GM12872 (cell line): Measurements from ENCODE around the gene DHX34.

Source experiments
- TF ChIP-seq, protein P1 (sequence below): IDR thresholded peaks from 3 replicates; pipeline ENCODE4 v1.5.1; 2011; ENCODE audit warnings: low read depth, mild to moderate bottlenecking, low read length, moderate library complexity; ENCODE audit not compliant: insufficient read depth

Gene DHX34

DNA sequence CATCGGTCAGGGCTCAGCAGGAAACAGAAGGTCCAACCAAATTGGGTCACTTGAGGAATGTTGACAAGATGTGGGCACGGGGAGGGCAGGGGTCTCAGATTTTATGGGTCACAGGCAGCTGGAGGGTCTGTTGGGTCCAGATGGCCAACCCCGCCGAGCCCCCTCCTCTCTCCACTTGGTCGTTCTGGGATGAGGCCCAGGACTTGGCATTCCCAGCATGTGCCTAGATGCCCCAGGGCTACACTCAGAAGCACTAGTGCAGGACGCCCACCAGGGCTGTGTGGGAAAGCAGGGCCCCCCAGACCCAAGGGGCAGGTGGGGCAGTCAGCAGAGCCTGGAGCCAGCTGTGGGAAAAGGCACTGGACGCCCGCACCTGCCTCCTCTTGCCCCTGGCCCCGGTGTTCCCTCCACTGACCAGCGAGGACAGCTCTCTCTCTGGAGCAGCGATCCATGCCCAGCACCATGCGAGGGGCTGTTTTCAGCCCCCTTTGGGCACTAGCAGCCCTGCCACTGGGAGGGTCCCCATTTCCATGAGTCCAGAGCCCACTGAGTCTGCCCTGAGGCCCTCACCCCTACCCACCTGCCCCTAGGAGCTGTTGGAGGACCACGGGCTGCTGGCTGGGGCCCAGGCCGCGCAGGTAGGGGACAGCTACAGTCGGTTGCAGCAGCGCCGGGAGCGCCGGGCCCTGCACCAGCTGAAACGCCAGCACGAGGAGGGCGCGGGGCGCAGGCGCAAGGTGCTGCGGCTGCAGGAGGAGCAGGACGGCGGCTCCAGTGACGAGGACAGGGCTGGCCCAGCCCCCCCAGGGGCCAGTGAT lies 26.0 kb downstream of the DHX34 start:
- TF ChIP-seq, protein P1, sequence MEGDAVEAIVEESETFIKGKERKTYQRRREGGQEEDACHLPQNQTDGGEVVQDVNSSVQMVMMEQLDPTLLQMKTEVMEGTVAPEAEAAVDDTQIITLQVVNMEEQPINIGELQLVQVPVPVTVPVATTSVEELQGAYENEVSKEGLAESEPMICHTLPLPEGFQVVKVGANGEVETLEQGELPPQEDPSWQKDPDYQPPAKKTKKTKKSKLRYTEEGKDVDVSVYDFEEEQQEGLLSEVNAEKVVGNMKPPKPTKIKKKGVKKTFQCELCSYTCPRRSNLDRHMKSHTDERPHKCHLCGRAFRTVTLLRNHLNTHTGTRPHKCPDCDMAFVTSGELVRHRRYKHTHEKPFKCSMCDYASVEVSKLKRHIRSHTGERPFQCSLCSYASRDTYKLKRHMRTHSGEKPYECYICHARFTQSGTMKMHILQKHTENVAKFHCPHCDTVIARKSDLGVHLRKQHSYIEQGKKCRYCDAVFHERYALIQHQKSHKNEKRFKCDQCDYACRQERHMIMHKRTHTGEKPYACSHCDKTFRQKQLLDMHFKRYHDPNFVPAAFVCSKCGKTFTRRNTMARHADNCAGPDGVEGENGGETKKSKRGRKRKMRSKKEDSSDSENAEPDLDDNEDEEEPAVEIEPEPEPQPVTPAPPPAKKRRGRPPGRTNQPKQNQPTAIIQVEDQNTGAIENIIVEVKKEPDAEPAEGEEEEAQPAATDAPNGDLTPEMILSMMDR = no peak

DNA sequence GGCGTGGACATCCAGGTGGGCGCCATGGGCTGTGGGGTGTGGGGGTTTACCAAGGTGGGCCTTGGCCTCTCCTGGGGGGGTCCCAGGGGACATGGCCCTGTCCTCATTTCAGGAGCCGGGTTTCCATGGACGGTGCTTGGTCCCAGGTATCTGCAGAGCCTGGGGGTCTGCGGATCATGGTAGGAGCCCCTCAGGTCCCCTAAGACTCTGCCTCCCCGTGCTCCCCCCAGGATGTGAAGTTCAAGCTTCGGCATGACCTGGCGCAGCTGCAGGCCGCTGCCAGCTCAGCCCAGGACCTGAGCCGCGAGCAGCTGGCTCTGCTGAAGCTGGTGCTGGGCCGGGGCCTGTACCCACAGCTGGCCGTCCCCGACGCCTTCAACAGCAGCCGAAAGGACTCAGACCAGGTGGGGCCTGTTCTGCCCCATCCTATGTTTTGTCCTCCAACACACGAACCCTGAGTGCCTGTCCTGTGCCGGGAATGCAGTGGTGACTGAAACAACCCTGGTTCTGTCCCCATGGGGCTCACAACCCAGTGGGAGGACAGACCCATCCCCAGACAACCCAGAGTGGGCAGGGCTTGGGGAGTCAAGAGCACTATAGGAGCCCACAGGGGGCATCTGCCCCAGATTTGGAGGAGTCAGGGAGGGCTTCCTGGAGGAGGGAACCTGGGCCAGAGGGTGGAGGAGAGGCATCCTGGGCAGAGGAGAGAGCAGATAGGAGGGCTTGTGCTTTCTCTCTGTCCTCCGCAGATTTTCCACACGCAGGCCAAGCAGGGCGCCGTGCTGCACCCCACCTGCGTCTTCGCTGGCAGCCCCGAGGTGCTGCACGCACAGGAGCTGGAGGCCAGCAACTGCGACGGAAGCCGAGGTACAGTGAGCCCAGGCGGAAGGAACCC lies 26.8 kb downstream of the DHX34 start:
- TF ChIP-seq, protein P1 = no peak

DNA sequence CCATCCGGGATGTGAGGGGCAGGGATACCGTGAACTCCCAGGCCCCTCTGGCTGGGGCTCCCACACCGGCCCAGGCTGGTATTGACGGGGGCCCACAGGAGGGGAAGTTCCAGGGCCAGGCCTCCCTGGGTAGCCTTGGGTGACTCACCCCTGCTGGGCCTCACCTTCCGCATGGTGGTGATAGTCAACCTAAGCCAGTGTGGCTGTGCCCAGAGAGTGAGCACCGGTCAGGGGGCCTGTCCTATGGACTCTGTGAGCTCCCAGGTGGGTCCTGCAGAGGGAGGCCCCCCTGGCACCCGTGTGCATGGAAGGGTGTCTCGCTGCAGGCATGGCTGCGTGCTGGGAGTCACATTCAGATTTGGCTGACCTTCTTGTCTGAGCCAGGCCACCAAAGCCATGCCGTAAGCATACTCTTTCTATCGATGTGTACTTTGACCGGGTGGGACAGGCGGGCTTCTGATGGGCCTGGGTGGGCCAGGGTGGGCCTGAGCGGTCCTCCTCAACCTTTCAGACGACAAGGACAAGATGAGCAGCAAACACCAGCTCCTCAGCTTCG lies 27.6 kb downstream of the DHX34 start:
- TF ChIP-seq, protein P1 = no peak

DNA sequence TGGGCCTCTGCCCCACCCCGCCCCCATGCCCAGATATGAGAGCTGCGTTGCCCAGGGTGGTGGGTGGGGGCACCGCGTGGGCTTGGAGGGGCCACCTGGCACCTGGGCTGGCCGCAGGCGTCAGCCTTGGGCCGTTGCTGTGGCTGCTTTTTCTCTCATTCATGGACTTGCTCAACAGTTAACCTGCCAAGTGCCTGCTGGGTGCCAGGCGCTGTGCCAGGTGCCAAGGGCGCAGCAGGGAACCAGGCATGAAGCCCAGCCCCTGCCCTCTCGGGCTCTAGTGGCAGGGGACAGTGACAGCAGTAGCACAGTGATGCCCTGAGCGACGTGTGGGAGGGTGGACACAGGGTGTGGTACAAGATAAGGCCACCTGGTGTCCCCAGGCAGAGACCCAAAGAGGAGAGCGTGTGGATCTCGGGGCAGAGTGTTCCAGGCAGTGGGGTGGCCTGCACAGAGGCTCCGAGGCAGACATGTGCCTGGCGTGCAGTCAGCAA lies 28.1 kb downstream of the DHX34 start:
- TF ChIP-seq, protein P1 = no peak

DNA sequence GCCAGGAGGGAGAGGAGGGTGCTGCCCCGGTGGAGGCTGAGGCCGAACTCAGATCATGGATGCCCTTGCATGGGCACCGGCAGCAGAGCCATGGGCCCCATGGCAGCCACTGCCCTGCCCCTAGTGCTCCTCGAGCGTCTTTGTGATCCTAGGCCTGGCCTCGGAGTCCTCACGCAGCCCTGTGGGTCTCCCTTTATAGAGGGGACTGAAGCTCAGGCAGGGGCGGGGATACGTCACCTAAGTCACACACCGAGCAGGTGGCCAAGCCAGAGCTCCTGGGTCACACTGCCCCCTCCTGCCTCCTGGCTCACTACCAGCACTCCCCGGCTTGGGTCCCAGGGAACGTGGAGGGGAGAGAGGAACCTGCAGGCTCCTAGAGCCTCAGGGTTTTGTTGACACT lies 28.7 kb downstream of the DHX34 start:
- TF ChIP-seq, protein P1 = no peak

DNA sequence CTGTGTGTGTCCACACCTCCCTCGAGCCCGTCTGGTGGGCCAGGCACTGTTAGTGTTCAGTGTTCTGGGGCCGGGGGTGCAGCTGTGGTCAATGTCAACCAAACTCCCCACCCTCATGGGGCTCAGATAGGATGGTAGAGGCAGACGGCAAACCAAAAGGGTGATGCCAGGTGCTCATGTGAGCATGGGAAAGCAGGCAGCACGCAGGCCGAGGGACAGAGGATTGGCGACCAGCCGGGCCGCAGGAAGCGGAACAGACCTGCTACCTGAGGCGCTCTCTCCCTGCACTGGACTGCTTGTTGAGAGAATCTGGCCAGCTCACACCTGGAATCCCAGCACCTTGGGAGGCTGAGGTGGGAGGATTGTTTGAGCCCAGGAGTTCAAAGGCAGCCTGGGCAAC lies 29.1 kb downstream of the DHX34 start:
- TF ChIP-seq, protein P1 = no peak

DNA sequence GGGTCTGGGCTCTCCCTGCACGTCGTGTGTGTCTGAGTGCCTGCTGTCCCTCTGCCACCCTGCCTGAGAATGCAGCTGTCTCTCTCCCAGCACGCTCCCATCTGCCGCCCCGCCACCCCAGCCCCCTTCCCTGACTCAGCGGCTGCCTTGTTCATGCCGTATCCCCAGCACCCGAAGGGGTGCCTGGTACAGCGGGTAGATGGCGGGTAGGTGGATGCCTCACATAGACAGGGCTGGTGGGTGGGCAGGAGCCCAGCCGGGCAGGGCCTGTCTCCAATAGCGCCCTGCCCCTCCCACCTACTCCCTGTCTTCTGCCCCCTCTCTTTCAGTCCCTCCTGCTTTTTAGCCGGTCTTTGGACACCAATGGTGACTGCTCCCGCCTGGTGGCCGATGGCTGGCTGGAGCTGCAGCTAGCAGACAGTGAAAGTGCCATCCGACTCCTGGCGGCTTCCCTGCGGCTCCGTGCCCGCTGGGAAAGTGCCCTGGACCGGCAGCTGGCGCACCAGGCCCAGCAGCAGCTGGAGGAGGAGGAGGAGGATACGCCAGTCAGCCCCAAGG lies 30.3 kb downstream of the DHX34 start:
- TF ChIP-seq, protein P1 = no peak
